ENCODE data around the gene UTP25.

GRCh38 chr1:209820986-209821385, 6.8 kb upstream of the UTP25 start:
- TF ChIP-seq POLR2AphosphoS5 (IDR thresholded peaks at IDR 0.05) (no peak), POLR2A (IDR thresholded peaks at IDR 0.05) (no peak), EP300 (IDR thresholded peaks at IDR 0.05) (no peak)
- TF ChIP-seq, protein P1, sequence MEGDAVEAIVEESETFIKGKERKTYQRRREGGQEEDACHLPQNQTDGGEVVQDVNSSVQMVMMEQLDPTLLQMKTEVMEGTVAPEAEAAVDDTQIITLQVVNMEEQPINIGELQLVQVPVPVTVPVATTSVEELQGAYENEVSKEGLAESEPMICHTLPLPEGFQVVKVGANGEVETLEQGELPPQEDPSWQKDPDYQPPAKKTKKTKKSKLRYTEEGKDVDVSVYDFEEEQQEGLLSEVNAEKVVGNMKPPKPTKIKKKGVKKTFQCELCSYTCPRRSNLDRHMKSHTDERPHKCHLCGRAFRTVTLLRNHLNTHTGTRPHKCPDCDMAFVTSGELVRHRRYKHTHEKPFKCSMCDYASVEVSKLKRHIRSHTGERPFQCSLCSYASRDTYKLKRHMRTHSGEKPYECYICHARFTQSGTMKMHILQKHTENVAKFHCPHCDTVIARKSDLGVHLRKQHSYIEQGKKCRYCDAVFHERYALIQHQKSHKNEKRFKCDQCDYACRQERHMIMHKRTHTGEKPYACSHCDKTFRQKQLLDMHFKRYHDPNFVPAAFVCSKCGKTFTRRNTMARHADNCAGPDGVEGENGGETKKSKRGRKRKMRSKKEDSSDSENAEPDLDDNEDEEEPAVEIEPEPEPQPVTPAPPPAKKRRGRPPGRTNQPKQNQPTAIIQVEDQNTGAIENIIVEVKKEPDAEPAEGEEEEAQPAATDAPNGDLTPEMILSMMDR (IDR thresholded peaks at IDR 0.05), result no peak

Measured in stomach (tissue), 4 donors.